H1 (cell line): ENCODE results near the gene BRAT1. TPM values are rescaled to one million over a fixed set of nuclear protein-coding genes. Genes with fewer than 3 reads are reported as not detected.

Experiments used
- CREB1 ChIP-seq: IDR thresholded peaks from 2 replicates; pipeline ENCODE4 v1.6.1; 2012; ENCODE audit warnings: inconsistent platforms
- PHF8 ChIP-seq: fragments of 200-600 bp; sonication (generic); conservative IDR thresholded peaks from 2 replicates; pipeline ENCODE4 v1.7.1; 2012; ENCODE audit warnings: low read depth, mild to moderate bottlenecking, inconsistent platforms, low read length, moderate library complexity
- POLR2A ChIP-seq, 2 experiments: IDR thresholded peaks; 1 replicate in 1 of 2; 2 replicates in 1 of 2; pipeline ENCODE4 v1.6.1; 2011; ENCODE audit warnings: low read depth in 2 of 2, low read length in 2 of 2, mild to moderate bottlenecking in 2 of 2; ENCODE audit errors: control extremely low read depth in 1 of 2
- SP4 ChIP-seq: IDR thresholded peaks from 2 replicates; pipeline ENCODE4 v1.6.1; 2012; ENCODE audit warnings: low read length, inconsistent platforms
- polyA plus RNA-seq, 7 experiments: library from polyadenylated mRNA; depleted of rRNA in 3 of 7; stranded (reverse) in 5 of 7; unstranded in 2 of 7; fragments of >200 nt in 5 of 7; fragments of 200-250 nt in 2 of 7; gene quantifications; 1 replicate in 5 of 7; 2 replicates in 1 of 7; 4 replicates in 1 of 7; pipeline versions ENCODE4 v1.2.1 to v1.2.3, GENCODE V29; 2011 to 2013; ENCODE audit warnings: missing spikeins in 2 of 7, mixed read lengths in 2 of 7
- total RNA-seq: library from RNA; stranded (reverse); fragmentation: NEBNext Ultra II Directional; extraction: Animal tissue kit (Norgen Biotek cat#: 25700); gene quantifications from 2 replicates; pipeline ENCODE4 v1.2.1, GENCODE V29; 2021

The BRAT1 gene
- total and polyA plus RNA-seq, 2 of the 8 experiments (the other 6 are each of a cell fraction or from before 2014, with no cell fraction given) = 36.8 to 42.3 TPM

GRCh38 chr7:2529161-2530070 is 25.9 kb downstream of the BRAT1 start (continued):
- TF ChIP-seq SP4 (no peak), CREB1 (no peak), PHF8 (no peak), POLR2A (IDR thresholded peaks at IDR 0.05; ENCODE audit: control extremely low read depth in 1 of 2, low read depth in 2 of 2, low read length in 2 of 2) (no peak; a peak in 1 of 3 replicates)
